Kidney epithelial cell (primary cell): ENCODE data around the gene PTH1R. TPM values are rescaled to one million over a fixed set of nuclear protein-coding genes. Genes with fewer than 3 reads are reported as not detected.

Experiments
- DNase-seq: peaks from one replicate; pipeline ENCODE4 v3.0.0-alpha.2; 2010; ENCODE audit warnings: low read depth
- H3K27me3 ChIP-seq: 2 replicates; pipeline ENCODE4 v1.6.0; 2011; ENCODE audit warnings: low read length; ENCODE audit not compliant: control insufficient read depth, insufficient read depth
- H3K36me3 ChIP-seq: 2 replicates; pipeline ENCODE4 v1.5.1; 2011; ENCODE audit warnings: low read length; ENCODE audit not compliant: control insufficient read depth, insufficient read depth
- H3K4me3 ChIP-seq: 2 replicates; pipeline ENCODE4 v1.5.1; 2011; ENCODE audit warnings: low read depth, mild to moderate bottlenecking, control low read depth, low read length
- total RNA-seq: library from RNA; depleted of rRNA; stranded (reverse); fragments of >200 nt; gene quantifications from 2 replicates; pipeline ENCODE4 v1.2.3, GENCODE V29; 2015
- TF ChIP-seq, protein P1 (sequence below): IDR thresholded peaks from 2 replicates; pipeline ENCODE4 v1.5.1; 2011; ENCODE audit warnings: mild to moderate bottlenecking, moderate library complexity, low read length, control low read depth, inconsistent platforms; ENCODE audit not compliant: insufficient read depth, poor library complexity, severe bottlenecking

PTH1R gene
- total RNA-seq, 1 donor from 2014 or later = 2.1 TPM

DNA sequence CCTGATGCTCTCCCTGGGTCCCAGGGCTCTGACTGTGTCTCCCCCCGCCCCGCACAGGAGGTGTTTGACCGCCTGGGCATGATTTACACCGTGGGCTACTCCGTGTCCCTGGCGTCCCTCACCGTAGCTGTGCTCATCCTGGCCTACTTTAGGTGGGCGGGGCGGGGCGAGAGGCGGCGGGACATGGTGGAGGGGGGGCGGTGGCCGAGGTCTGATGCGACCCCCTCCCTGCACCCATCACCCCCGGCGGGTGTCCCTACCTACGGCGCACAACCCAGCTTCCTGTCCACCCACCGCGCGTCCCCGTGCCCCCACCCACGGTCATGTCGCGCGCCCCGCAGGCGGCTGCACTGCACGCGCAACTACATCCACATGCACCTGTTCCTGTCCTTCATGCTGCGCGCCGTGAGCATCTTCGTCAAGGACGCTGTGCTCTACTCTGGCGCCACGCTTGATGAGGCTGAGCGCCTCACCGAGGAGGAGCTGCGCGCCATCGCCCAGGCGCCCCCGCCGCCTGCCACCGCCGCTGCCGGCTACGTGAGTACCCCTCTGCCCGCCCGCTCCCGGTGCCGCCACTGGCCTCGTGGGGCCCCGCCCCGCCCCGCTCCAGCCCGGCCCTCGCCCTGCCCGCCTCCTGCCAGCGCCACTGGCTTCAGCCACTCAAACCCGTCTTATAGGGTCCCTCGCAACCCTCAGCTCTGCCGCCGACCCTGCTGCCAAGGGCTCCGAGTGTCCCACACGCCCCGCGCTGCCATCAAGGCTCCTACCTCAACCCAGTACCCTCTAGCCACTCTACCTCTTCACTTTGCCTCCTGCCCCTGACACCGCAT lies 21.0 kb downstream of the PTH1R start:
- TF ChIP-seq, protein P1, sequence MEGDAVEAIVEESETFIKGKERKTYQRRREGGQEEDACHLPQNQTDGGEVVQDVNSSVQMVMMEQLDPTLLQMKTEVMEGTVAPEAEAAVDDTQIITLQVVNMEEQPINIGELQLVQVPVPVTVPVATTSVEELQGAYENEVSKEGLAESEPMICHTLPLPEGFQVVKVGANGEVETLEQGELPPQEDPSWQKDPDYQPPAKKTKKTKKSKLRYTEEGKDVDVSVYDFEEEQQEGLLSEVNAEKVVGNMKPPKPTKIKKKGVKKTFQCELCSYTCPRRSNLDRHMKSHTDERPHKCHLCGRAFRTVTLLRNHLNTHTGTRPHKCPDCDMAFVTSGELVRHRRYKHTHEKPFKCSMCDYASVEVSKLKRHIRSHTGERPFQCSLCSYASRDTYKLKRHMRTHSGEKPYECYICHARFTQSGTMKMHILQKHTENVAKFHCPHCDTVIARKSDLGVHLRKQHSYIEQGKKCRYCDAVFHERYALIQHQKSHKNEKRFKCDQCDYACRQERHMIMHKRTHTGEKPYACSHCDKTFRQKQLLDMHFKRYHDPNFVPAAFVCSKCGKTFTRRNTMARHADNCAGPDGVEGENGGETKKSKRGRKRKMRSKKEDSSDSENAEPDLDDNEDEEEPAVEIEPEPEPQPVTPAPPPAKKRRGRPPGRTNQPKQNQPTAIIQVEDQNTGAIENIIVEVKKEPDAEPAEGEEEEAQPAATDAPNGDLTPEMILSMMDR = no peak
- Histone ChIP-seq H3K27me3 (peaks cover 14% of the 10 kb centered on the region), H3K4me3 (no peak overlapping the region), H3K36me3 (no peaks in the 10 kb centered on the region)
- no peak for DNase-seq

GRCh38 chr3:46899151-46900006 lies 21.9 kb downstream of the PTH1R start:
- no peak overlapping the region for H3K4me3 ChIP-seq
- DNase-seq = no peak
- H3K27me3 ChIP-seq = peaks cover 14% of the 10 kb centered on the region
- TF ChIP-seq, protein P1 = no peak
- H3K36me3 ChIP-seq = no peaks in the 10 kb centered on the region

DNA sequence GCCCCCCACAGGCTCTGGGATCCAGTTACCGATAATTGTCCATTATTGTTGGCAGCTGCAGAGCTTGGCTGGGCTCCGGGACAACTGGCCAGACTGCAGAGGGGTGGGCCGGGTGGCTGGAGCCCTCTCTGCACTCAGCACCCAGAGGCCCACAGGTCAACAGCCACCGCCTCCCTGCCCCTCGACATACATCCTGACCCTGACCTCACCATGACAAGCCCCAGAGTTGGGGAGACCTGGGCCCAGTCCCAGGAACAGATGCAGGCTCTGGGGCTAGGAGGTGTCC lies 22.4 kb downstream of the PTH1R start:
- TF ChIP-seq, protein P1 = no peak
- Histone ChIP-seq H3K27me3 (peaks cover 14% of the 10 kb centered on the region), H3K4me3 (no peak overlapping the region), H3K36me3 (no peaks in the 10 kb centered on the region)
- no peak for DNase-seq

DNA sequence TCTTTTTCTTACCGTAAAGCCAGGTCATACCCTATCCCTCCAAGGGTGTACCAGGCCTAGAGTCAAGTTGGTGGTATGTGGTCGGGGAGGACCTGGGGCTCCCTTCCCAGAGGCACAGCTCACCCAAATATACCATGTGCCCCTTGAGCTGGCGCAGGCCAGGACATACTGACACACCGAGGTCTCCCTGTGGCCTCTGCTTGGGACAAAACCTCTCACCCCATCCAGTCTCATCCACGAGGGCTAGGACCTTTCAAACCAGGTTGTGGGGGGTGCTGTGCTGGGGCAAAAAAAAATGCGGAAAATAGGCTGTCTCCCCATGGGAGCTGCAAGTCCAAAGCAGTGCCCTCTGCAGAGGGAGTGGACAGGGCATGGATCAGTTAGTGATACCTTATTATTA lies 22.8 kb downstream of the PTH1R start:
- Histone ChIP-seq H3K27me3 (peaks cover 14% of the 10 kb centered on the region), H3K4me3 (no peak overlapping the region), H3K36me3 (no peaks in the 10 kb centered on the region)
- TF ChIP-seq, protein P1 = no peak
- no peak for DNase-seq

DNA sequence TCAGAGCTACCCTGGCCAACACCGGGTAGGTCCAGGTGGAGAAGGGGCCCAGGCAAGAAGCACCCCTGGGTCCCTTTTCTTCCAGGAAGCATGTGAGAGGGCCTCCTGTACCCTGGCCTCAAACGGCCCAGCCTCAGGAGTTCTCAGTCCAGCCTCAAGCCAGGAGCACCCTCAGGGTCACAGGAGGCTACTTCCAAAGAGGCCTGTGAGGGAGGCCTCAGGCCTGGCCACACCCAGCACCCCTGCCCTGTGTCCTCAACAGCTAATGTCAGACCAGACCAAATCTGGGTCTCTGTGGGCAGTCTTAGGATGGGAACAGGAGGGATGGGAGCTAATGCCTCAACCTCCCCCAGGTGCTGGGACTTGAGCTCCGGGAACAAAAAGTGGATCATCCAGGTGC lies 23.5 kb downstream of the PTH1R start:
- H3K4me3 ChIP-seq = no peak overlapping the region
- DNase-seq = no peak
- H3K36me3 ChIP-seq = no peaks in the 10 kb centered on the region
- TF ChIP-seq, protein P1 = no peak
- peaks cover 14% of the 10 kb centered on the region for H3K27me3 ChIP-seq
